IPS-18a (cell line): ENCODE results near the gene TMEM92.

Source experiments
- H3K27ac ChIP-seq: one replicate; pipeline ENCODE4 v1.5.1; 2013; ENCODE audit warnings: low read length
- H3K27me3 ChIP-seq: one replicate; pipeline ENCODE4 v1.6.1; 2013; ENCODE audit warnings: mild to moderate bottlenecking, low read length; ENCODE audit not compliant: control insufficient read depth, insufficient read depth
- H3K36me3 ChIP-seq: one replicate; pipeline ENCODE4 v1.6.1; 2013; ENCODE audit warnings: low read depth, low read length; ENCODE audit not compliant: control insufficient read depth
- H3K4me1 ChIP-seq: one replicate; pipeline ENCODE4 v1.6.1; 2013; ENCODE audit warnings: low read depth, low read length; ENCODE audit not compliant: control insufficient read depth
- H3K4me3 ChIP-seq: one replicate; pipeline ENCODE4 v1.5.1; 2013; ENCODE audit warnings: low read length
- H3K9ac ChIP-seq: one replicate; pipeline ENCODE4 v1.6.1; 2013; ENCODE audit warnings: mild to moderate bottlenecking, low read length, moderate library complexity
- H3K9me3 ChIP-seq: one replicate; pipeline ENCODE4 v1.6.1; 2013; ENCODE audit warnings: low read depth, low read length; ENCODE audit not compliant: control insufficient read depth

The TMEM92 gene

DNA sequence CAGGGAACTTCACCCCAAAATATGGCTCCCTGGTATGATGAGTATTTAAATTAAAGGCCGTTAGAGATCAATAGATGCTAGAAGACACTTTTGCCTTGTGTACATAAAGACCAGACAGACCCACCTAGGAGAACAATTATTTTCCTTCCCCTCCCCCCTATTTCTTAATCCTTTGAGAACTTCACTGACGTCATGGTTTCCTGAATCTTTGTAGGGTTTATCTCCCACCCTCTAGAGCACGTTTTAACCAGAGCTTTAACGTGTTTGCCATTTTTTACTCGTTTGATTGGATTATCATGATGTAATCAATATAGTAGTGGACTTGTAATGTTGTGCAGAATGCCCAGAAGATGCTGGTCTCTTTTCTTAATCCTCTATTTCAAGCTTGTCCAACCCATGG is 48.8 kb downstream of the TMEM92 start:
- no peak overlapping the region for H3K27ac ChIP-seq
- peaks cover 14% of the 10 kb centered on the region for H3K4me1 ChIP-seq
- no peaks in the 10 kb centered on the region for H3K27me3 ChIP-seq
- no peaks in the 10 kb centered on the region for H3K36me3 ChIP-seq
- H3K9me3 ChIP-seq, result no peaks in the 10 kb centered on the region
- no peak overlapping the region for H3K4me3 ChIP-seq
- no peak overlapping the region for H3K9ac ChIP-seq

DNA sequence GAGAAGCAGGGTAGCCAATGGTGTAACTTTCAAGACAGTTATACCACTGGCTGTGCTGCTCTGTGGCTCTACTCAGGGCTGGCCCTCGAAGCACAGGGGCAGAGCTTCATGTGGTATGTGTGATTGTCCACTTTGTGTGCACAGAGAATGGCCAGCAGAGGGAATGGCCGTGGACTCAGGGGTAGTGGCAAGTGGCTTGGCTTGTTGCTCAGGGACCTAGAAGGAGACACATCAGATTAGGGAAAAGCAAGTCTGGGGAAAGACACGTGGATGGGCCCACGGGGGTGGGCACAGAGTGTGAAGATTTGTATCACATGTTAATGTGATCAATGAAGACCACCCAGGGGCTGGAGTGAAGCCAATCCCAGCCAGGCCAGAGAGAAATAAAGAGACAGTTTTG is 51.6 kb downstream of the TMEM92 start:
- H3K4me1 ChIP-seq, result no peaks in the 10 kb centered on the region
- no peak overlapping the region for H3K27ac ChIP-seq
- H3K36me3 ChIP-seq, result no peaks in the 10 kb centered on the region
- no peaks in the 10 kb centered on the region for H3K9me3 ChIP-seq
- no peak overlapping the region for H3K4me3 ChIP-seq
- H3K27me3 ChIP-seq, result no peaks in the 10 kb centered on the region
- no peak overlapping the region for H3K9ac ChIP-seq

DNA sequence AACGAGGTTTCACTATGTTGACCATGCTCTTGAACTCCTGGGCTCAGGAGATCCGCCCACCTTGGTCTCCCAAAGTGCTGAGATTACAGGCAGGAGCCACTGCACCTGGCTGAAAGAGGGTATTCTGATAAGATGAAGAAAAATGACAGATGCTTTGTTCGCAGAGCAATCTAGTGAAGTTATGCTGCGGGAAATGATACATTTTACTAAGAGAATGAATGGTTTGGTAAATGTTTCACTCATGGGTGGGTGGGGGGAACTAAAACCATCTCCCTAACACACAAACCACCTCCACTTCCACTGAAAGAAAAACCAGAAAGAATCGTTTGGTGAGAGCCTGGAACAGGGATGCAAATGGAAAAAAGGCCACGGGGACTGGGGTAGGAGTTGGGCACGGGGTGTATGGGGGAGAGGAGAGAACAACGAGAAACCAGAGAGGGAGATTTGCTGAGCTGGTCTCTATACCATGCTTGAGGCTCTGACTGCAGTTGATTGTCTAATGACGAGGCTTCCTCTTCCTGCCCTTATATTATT is 52.6 kb downstream of the TMEM92 start:
- Histone ChIP-seq H3K4me1 (no peaks in the 10 kb centered on the region), H3K36me3 (no peaks in the 10 kb centered on the region), H3K27me3 (no peaks in the 10 kb centered on the region), H3K27ac (no peak overlapping the region), H3K9ac (no peak overlapping the region), H3K4me3 (no peak overlapping the region), H3K9me3 (no peaks in the 10 kb centered on the region)

DNA sequence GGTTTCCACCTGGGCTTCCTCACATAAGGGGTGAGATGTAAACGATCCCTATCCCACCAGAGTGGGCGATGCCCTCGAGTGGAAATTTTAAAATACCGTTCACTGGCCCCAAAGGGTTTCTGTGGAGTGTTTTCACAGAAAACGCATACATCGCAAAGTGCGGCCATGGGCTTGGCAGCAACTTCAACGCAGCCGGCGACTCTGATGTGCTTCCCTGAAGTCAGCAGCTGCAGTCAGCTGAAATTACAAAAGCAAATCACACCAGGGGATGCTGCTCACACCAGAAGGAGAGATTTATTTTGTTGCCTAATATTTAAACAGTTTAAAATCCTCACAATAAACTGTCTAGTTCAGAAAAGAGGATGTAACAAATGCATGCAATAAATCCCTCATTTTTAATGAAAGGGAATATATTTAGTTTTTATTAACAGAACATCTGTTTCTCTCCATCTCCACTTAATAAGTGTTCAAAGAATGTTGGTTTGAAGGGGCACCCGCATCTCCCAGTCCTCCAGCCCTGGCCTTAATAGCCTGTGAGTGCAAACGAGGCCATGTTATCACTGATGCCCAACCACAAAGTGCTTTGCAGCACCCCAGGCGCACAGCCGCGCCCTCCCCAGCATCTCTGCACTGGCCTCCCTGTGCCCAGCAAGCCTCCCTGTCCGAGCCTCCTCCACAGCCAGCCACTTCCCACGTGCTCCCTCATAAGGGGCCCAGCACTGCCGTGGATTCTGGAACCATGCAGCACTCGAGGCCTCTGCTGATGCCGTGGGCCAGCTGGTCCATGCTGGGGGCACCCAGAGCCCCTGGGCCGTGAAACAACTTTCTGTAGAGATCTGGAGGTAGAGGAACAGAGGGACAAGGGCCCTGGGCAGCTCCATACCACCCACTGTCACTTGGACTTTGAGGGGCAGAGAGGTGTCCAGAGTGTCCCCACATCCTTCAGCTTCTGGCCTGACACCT is 54.4 kb downstream of the TMEM92 start:
- Histone ChIP-seq H3K9ac (no peak overlapping the region), H3K27ac (no peak overlapping the region), H3K9me3 (no peaks in the 10 kb centered on the region), H3K4me3 (no peak overlapping the region), H3K36me3 (no peaks in the 10 kb centered on the region), H3K4me1 (no peaks in the 10 kb centered on the region), H3K27me3 (no peaks in the 10 kb centered on the region)

DNA sequence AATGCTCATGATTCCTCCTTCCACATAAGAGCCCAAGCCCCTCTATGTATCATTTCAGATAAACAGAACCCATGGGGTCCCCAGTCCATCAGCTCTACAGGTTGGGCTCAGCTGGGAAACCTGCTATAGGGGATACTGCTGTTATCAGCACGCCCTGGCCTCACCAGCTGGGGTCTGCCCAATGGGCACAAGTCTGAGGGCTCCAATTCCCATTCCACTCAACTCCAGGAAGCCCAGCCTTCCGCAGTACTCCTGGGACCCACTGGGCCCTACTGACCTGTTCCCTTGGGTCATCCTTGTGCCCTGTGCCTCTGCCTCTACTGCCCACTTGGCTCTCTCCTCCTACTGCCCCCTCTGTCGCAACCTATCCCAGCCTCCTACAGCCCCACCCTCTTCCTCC is 55.5 kb downstream of the TMEM92 start:
- no peaks in the 10 kb centered on the region for H3K9me3 ChIP-seq
- H3K36me3 ChIP-seq, result no peaks in the 10 kb centered on the region
- no peaks in the 10 kb centered on the region for H3K4me1 ChIP-seq
- H3K9ac ChIP-seq, result no peak overlapping the region
- H3K27ac ChIP-seq, result no peak overlapping the region
- H3K4me3 ChIP-seq, result no peak overlapping the region
- H3K27me3 ChIP-seq, result no peaks in the 10 kb centered on the region

DNA sequence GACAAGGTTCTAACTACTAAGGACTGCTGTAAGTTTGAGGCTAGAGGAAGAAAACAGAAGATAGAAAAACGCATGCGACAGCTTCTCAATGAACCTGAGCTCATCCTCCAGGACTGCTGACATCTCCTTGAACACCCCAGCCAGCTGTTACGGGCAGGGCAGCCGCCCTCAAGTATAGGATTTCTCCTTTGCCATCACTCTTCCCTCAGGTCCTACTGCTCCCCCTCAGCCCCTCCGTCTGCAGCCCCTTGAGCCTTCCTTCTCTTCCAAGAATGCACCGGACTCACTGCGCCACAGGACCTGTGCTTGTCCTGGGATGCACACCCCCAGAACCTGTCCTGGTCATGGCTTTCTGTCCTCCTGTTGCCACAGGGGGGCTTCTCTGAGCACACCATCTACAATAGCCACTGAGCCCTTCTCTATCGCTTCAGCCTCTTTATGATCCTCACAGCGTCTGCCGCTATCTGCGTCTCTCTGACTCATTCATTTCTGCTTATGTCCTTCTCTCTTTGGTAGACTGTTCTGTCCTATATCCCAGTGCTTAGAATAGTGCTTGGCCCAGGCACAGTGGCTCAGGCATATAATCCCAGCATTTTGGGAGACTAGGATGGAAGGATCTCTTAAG is 56.0 kb downstream of the TMEM92 start:
- no peaks in the 10 kb centered on the region for H3K4me1 ChIP-seq
- no peak overlapping the region for H3K9ac ChIP-seq
- H3K27ac ChIP-seq, result no peak overlapping the region
- H3K27me3 ChIP-seq, result no peaks in the 10 kb centered on the region
- H3K9me3 ChIP-seq, result no peaks in the 10 kb centered on the region
- no peak overlapping the region for H3K4me3 ChIP-seq
- no peaks in the 10 kb centered on the region for H3K36me3 ChIP-seq
